Caco-2 (cell line): Measurements from ENCODE around the gene MCC. TPM values are rescaled to one million over a fixed set of nuclear protein-coding genes. Genes with fewer than 3 reads are reported as not detected.

Source experiments
- BruUV-seq: library from RNA; stranded (reverse); fragments of 400-500 nt; replicated peaks from 2 replicates; lab custom pipeline; 2021; lab: Mats Ljungman, UMichigan
- CTCF ChIA-PET: fragments of 300-600 bp; sonication (Branson Sonifier 250); formaldehyde crosslinking; loops from one replicate; lab custom pipeline; 2022; ENCODE audit warnings: antibody characterized with exemption; lab: Charles Lee
- POLR2A ChIA-PET: fragments of 300-600 bp; sonication (Branson Sonifier 250); formaldehyde crosslinking; loops from one replicate; lab custom pipeline; 2022; ENCODE audit warnings: antibody characterized with exemption; lab: Charles Lee
- DNase-seq, 2 experiments: peaks; one replicate each; pipeline versions ENCODE4 v3.0.0 to v3.0.0-alpha.2; 2020 to 2022
- H3K27me3 ChIP-seq: replicated peaks from 2 replicates; pipeline ENCODE4 v1.6.0; 2011; ENCODE audit warnings: low read length; ENCODE audit not compliant: control insufficient read depth, insufficient read depth
- H3K36me3 ChIP-seq: 2 replicates; pipeline ENCODE4 v1.5.1; 2011; ENCODE audit warnings: low read length; ENCODE audit not compliant: control insufficient read depth, insufficient read depth
- H3K4me1 ChIP-seq: fragments of 250-450 bp; sonication (Bioruptor Pico); 2 replicates; pipeline ENCODE4 v1.5.1; 2020; ENCODE audit warnings: mild to moderate bottlenecking
- H3K4me3 ChIP-seq: 2 replicates; pipeline ENCODE4 v1.5.1; 2011; ENCODE audit warnings: low read depth, mild to moderate bottlenecking, control low read depth, low read length
- H3K9me3 ChIP-seq: fragments of 250-450 bp; sonication (Bioruptor Pico); 2 replicates; pipeline ENCODE4 v1.5.1; 2020; ENCODE audit warnings: mild to moderate bottlenecking, moderate library complexity
- H3K27ac Mint-ChIP-seq: one replicate; pipeline ENCODE4 v1.8.0; 2022; ENCODE audit warnings: mixed read lengths; ENCODE audit not compliant: unreplicated experiment
- H3K27me3 Mint-ChIP-seq: one replicate; pipeline ENCODE4 v1.8.0; 2022; ENCODE audit warnings: mixed read lengths; ENCODE audit not compliant: insufficient read depth, unreplicated experiment
- H3K36me3 Mint-ChIP-seq: one replicate; pipeline ENCODE4 v1.8.0; 2022; ENCODE audit warnings: mild to moderate bottlenecking, mixed read lengths; ENCODE audit not compliant: insufficient read depth, unreplicated experiment
- H3K4me1 Mint-ChIP-seq: one replicate; pipeline ENCODE4 v1.8.0; 2022; ENCODE audit warnings: low read depth, mixed read lengths; ENCODE audit not compliant: unreplicated experiment
- H3K4me3 Mint-ChIP-seq: one replicate; pipeline ENCODE4 v1.8.0; 2022; ENCODE audit warnings: mild to moderate bottlenecking, moderate library complexity, mixed read lengths; ENCODE audit not compliant: unreplicated experiment
- H3K9me3 Mint-ChIP-seq: one replicate; pipeline ENCODE4 v1.8.0; 2022; ENCODE audit warnings: mixed read lengths; ENCODE audit not compliant: unreplicated experiment
- intact Hi-C: fragments of 100-400 bp; cut with micrococcal nuclease; formaldehyde crosslinking; loops from one replicate; pipeline ENCODE4 v1.10.0; 2022; ENCODE audit not compliant: unreplicated experiment
- total RNA-seq: library from RNA; stranded (reverse); gene quantifications from 2 replicates; pipeline ENCODE4 v1.2.3, GENCODE V29; 2022
- TF ChIP-seq, protein P1 (sequence below), 2 experiments: fragments of 200-600 bp in 1 of 2; IDR thresholded peaks; 1 replicate in 1 of 2; 2 replicates in 1 of 2; pipeline versions ENCODE4 v1.5.1 to v1.8.0; 2011 to 2022; ENCODE audit warnings: antibody characterized with exemption in 1 of 2, control low read depth in 1 of 2, inconsistent platforms in 1 of 2, low read depth in 1 of 2, low read length in 1 of 2, mild to moderate bottlenecking in 1 of 2, moderate library complexity in 1 of 2; ENCODE audit not compliant: insufficient read depth in 1 of 2, severe bottlenecking in 1 of 2, unreplicated experiment in 1 of 2

Gene MCC
- total RNA-seq, 1 experiment from 2014 or later, result 0.09 TPM

DNA sequence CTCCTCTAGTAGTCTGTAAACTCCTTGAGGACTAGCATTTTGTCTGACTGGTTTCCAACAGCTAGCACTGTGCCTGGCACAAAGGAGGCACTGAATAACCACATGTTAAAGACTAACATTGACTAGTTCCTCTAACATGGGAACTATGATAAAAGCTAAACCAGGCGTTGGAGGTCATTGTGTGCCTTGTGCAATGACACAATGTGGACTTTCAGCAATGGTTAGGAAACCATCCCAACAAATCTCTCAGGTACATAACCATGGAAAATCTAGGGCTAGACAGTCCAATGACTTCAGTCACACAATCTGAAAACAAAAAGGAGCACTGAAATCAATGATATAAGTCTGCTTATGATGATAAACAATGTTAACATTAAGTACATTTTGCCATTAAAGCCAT is 311.0 kb downstream of the MCC start:
- POLR2A ChIA-PET, result no interaction called here
- intact Hi-C loops, result no loop called here

DNA sequence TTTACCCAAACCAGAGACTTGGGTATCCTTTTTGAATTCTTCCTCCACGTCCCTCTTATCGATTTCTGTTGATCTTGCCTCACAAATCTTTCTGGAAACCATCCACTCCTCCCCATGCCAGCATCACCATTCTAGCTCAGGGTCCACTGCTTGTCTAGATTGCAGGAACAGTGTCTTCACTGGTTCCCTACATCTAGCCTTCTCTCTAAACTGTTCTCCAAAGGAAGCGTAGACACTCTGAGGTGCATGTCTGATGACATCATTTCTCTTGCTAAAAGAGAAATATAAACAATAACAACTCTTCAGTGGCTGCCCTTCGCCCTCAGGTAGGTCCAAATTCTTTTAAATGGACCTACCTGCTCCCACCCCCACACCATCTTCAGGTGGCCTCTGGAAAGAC is 311.5 kb downstream of the MCC start:
- Mint-ChIP-seq H3K4me1 (no peaks in the 10 kb centered on the region), H3K4me3 (no peak overlapping the region), H3K27me3 (peaks cover 24% of the 10 kb centered on the region), H3K9me3 (no peaks in the 10 kb centered on the region), H3K27ac (no peak overlapping the region), H3K36me3 (no peaks in the 10 kb centered on the region)
- BruUV-seq, result no TSS peak
- intact Hi-C loops, result no loop called here
- POLR2A ChIA-PET, result no interaction called here
- no peak for DNase-seq
- Histone ChIP-seq H3K9me3 (no peaks in the 10 kb centered on the region), H3K36me3 (no peaks in the 10 kb centered on the region), H3K4me3 (no peak overlapping the region), H3K27me3 (no peaks in the 10 kb centered on the region; the same call in 1 of the 2 replicates), H3K4me1 (no peaks in the 10 kb centered on the region)
- CTCF ChIA-PET, result no interaction called here
- TF ChIP-seq, protein P1, sequence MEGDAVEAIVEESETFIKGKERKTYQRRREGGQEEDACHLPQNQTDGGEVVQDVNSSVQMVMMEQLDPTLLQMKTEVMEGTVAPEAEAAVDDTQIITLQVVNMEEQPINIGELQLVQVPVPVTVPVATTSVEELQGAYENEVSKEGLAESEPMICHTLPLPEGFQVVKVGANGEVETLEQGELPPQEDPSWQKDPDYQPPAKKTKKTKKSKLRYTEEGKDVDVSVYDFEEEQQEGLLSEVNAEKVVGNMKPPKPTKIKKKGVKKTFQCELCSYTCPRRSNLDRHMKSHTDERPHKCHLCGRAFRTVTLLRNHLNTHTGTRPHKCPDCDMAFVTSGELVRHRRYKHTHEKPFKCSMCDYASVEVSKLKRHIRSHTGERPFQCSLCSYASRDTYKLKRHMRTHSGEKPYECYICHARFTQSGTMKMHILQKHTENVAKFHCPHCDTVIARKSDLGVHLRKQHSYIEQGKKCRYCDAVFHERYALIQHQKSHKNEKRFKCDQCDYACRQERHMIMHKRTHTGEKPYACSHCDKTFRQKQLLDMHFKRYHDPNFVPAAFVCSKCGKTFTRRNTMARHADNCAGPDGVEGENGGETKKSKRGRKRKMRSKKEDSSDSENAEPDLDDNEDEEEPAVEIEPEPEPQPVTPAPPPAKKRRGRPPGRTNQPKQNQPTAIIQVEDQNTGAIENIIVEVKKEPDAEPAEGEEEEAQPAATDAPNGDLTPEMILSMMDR (IDR thresholded peaks at IDR 0.05; ENCODE audit: insufficient read depth in 1 of 2, low read depth in 1 of 2, low read length in 1 of 2, severe bottlenecking in 1 of 2, unreplicated experiment in 1 of 2), result no peak

More for the DNA sequence above, 311.0 kb downstream of the MCC start:
- no TSS peak for BruUV-seq
- TF ChIP-seq, protein P1 (IDR thresholded peaks at IDR 0.05; ENCODE audit: insufficient read depth in 1 of 2, low read depth in 1 of 2, low read length in 1 of 2, severe bottlenecking in 1 of 2, unreplicated experiment in 1 of 2), result no peak
- Histone ChIP-seq H3K9me3 (no peaks in the 10 kb centered on the region), H3K4me1 (no peaks in the 10 kb centered on the region), H3K27me3 (no peaks in the 10 kb centered on the region; the same call in 1 of the 2 replicates), H3K4me3 (no peak overlapping the region), H3K36me3 (no peaks in the 10 kb centered on the region)
- Mint-ChIP-seq H3K27ac (no peak overlapping the region), H3K9me3 (no peaks in the 10 kb centered on the region), H3K4me3 (no peak overlapping the region), H3K36me3 (no peaks in the 10 kb centered on the region), H3K4me1 (no peaks in the 10 kb centered on the region), H3K27me3 (peaks cover 24% of the 10 kb centered on the region)
- CTCF ChIA-PET, result no interaction called here
- DNase-seq, result no peak

DNA sequence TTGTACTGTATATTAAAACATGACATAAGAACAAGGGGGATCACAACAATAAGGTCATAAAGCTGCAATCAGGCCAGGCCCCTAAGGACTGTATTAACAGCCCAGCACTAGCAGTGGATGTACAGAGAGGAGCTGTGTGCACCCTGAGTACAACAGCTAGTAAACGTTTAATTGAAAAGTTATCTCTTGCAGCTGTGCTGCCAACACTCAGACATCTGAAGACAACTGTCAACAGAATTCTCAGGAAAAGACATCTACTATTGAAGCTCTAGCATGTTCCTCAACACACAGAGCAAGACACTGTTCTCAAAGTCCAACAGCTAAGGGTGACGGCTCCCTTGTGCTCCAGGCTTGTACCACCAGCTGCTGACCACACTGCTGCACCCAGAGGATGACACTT is 312.1 kb downstream of the MCC start:
- Mint-ChIP-seq H3K27me3 (peaks cover 20% of the 10 kb centered on the region), H3K9me3 (no peaks in the 10 kb centered on the region), H3K36me3 (no peaks in the 10 kb centered on the region), H3K4me3 (no peak overlapping the region), H3K27ac (no peak overlapping the region), H3K4me1 (no peaks in the 10 kb centered on the region)
- no TSS peak for BruUV-seq
- intact Hi-C loops, result no loop called here
- DNase-seq, result no peak
- Histone ChIP-seq H3K4me3 (no peak overlapping the region), H3K36me3 (no peaks in the 10 kb centered on the region), H3K27me3 (no peaks in the 10 kb centered on the region; the same call in 1 of the 2 replicates), H3K4me1 (no peaks in the 10 kb centered on the region), H3K9me3 (no peaks in the 10 kb centered on the region)
- TF ChIP-seq, protein P1 (IDR thresholded peaks at IDR 0.05; ENCODE audit: insufficient read depth in 1 of 2, low read depth in 1 of 2, low read length in 1 of 2, severe bottlenecking in 1 of 2, unreplicated experiment in 1 of 2), result no peak
- POLR2A ChIA-PET, result no interaction called here
- CTCF ChIA-PET, result no interaction called here
